GM12878 (cell line): ENCODE measurements around the gene CPNE9. TPM values are rescaled to one million over a fixed set of nuclear protein-coding genes. Genes with fewer than 3 reads are reported as not detected.

ENCODE experiments used
- ATAC-seq: fragments of 200-7000 bp; cut with Tn5 transposase; 3 replicates; pipeline ENCODE4 v1.9.1; 2020; ENCODE audit warnings: mild to moderate bottlenecking, moderate library complexity
- BruUV-seq: library from RNA; stranded (reverse); fragments of 400-500 nt; replicated peaks from 2 replicates; lab custom pipeline; 2021; lab: Mats Ljungman, UMichigan
- CTCF ChIA-PET: fragments of 300-600 bp; sonication (Branson Sonifier 250); formaldehyde crosslinking; extraction: SDS; loops from one replicate; lab custom pipeline; 2021; ENCODE audit warnings: inconsistent platforms; lab: Yijun Ruan, JAX
- POLR2A ChIA-PET: fragments of 350-600 bp; formaldehyde crosslinking; extraction: SDS; loops from one replicate; lab custom pipeline; 2021; ENCODE audit warnings: inconsistent platforms; lab: Charles Lee
- RAD21 ChIA-PET: fragments of 300-600 bp; sonication (Branson Sonifier 250); formaldehyde crosslinking; loops from one replicate; lab custom pipeline; 2023; ENCODE audit warnings: antibody characterized with exemption; ENCODE audit not compliant: unreplicated experiment; lab: Charles Lee
- SMC1A ChIA-PET: fragments of 300-600 bp; sonication (Branson Sonifier 250); formaldehyde crosslinking; loops from one replicate; lab custom pipeline; 2023; ENCODE audit not compliant: unreplicated experiment, uncharacterized antibody; lab: Charles Lee
- DNase-seq: peaks from one replicate; pipeline ENCODE4 v3.0.0-alpha.2; 2011; ENCODE audit warnings: low read depth, low spot score
- FAIRE-seq: peaks from 3 replicates; lab custom pipeline; 2011; peaks lifted over from hg19 to GRCh38; lab: Jason Lieb, UNC
- H2AFZ ChIP-seq: 2 replicates; pipeline ENCODE4 v1.6.0; 2011; ENCODE audit warnings: low read depth, low read length, control low read depth; ENCODE audit not compliant: control insufficient read depth
- H3K27ac ChIP-seq: 2 replicates; pipeline ENCODE4 v1.5.1; 2011; ENCODE audit warnings: control low read depth; ENCODE audit not compliant: control insufficient read depth, insufficient read depth
- H3K27me3 ChIP-seq, 2 experiments: replicated peaks in 1 of 2; 2 replicates each; pipeline versions ENCODE4 v1.6.0 to v1.6.1; 2011; ENCODE audit warnings: low read length in 1 of 2; ENCODE audit not compliant: control insufficient read depth in 2 of 2, insufficient read depth in 2 of 2
- H3K36me3 ChIP-seq, 2 experiments: 2 replicates each; pipeline ENCODE4 v1.5.1; 2011; ENCODE audit warnings: low read length in 1 of 2; ENCODE audit not compliant: control insufficient read depth in 2 of 2, insufficient read depth in 2 of 2
- H3K4me1 ChIP-seq: 2 replicates; pipeline ENCODE4 v1.6.1; 2011; ENCODE audit warnings: mild to moderate bottlenecking, low read length, moderate library complexity, mixed read lengths; ENCODE audit not compliant: control insufficient read depth, insufficient read depth
- H3K4me2 ChIP-seq: 2 replicates; pipeline ENCODE4 v1.6.0; 2011; ENCODE audit warnings: control low read depth; ENCODE audit not compliant: control insufficient read depth, insufficient read depth
- H3K4me3 ChIP-seq: fragments of 200-600 bp; sonication (generic); 2 replicates; pipeline ENCODE4 v1.5.1; 2016
- H3K79me2 ChIP-seq: 2 replicates; pipeline ENCODE4 v1.6.0; 2011; ENCODE audit warnings: low read length; ENCODE audit not compliant: control insufficient read depth, insufficient read depth
- H3K9ac ChIP-seq: 2 replicates; pipeline ENCODE4 v1.8.0; 2011; ENCODE audit warnings: low read length, control low read depth, mixed read lengths; ENCODE audit not compliant: control insufficient read depth, insufficient read depth
- H3K9me3 ChIP-seq: replicated peaks from 3 replicates; pipeline ENCODE4 v1.5.1; 2011; ENCODE audit warnings: mild to moderate bottlenecking, low read length; ENCODE audit not compliant: control insufficient read depth, insufficient read depth
- H4K20me1 ChIP-seq: 2 replicates; pipeline ENCODE4 v1.6.0; 2011; ENCODE audit not compliant: control insufficient read depth, insufficient read depth
- CREM ChIP-seq: IDR thresholded peaks from 2 replicates; pipeline ENCODE4 v1.6.1; 2014; ENCODE audit warnings: antibody characterized with exemption, low read depth
- CTCF ChIP-seq, 3 experiments: IDR thresholded peaks in 2 of 3; conservative IDR thresholded peaks in 1 of 3; 2 replicates each; pipeline ENCODE4 v1.5.1; 2011; ENCODE audit warnings: low read depth in 3 of 3, low read length in 3 of 3, mild to moderate bottlenecking in 3 of 3, control low read depth in 2 of 3, moderate library complexity in 2 of 3, inconsistent platforms in 1 of 3, mixed read lengths in 1 of 3; ENCODE audit not compliant: control insufficient read depth in 2 of 3, insufficient read depth in 1 of 3; ENCODE audit errors: extremely low read depth in 1 of 3
- CUX1 ChIP-seq: IDR thresholded peaks from 2 replicates; pipeline ENCODE4 v1.6.1; 2012; ENCODE audit warnings: improper control_type of control experiment, low read depth, low read length; ENCODE audit not compliant: insufficient replicate concordance
- RAD21 ChIP-seq: IDR thresholded peaks from 2 replicates; pipeline ENCODE4 v1.6.1; 2011; ENCODE audit warnings: mild to moderate bottlenecking, low read depth, low read length, moderate library complexity; ENCODE audit not compliant: insufficient read depth
- SMC3 ChIP-seq: IDR thresholded peaks from 2 replicates; pipeline ENCODE4 v1.6.1; 2011; ENCODE audit warnings: low read length, improper control_type of control experiment, borderline replicate concordance
- ZBTB40 ChIP-seq: fragments of 450-650 bp; IDR thresholded peaks from 2 replicates; pipeline ENCODE4 v1.6.1; 2016; ENCODE audit warnings: mild to moderate bottlenecking, moderate library complexity, borderline replicate concordance
- WGBS: methylation state at CpG from one replicate; pipeline ENCODE4 v1.1.6; 2016; ENCODE audit warnings: low lambda C conversion rate; ENCODE audit not compliant: insufficient replicate concordance, insufficient coverage; ENCODE audit errors: missing lambda C conversion rate; 5-methylcytosine and 5-hydroxymethylcytosine counted together
- in situ Hi-C: fragments of 300-500 bp; cut with MboI; formaldehyde crosslinking; loops from 9 replicates; pipeline ENCODE4 v1.14.3; 2018; ENCODE audit warnings: mixed read lengths
- intact Hi-C: fragments of 100-400 bp; cut with micrococcal nuclease; formaldehyde crosslinking; loops from one replicate; pipeline ENCODE4 v1.14.2; 2022; ENCODE audit not compliant: unreplicated experiment
- polyA plus RNA-seq, 11 experiments: library from polyadenylated mRNA; depleted of rRNA in 4 of 11; unstranded in 6 of 11; stranded (reverse) in 5 of 11; fragments of >200 nt; fragmentation: Nextera tagmentation in 4 of 11; fragmentation: Illumina TruSeq in 1 of 11; extraction: Ambion mirVana in 4 of 11; extraction: Trizol in 1 of 11; gene quantifications; 1 replicate in 1 of 11; 2 replicates in 10 of 11; pipeline versions ENCODE4 v1.2.1 to v1.2.3, GENCODE V29; 2011 to 2016; ENCODE audit warnings: inconsistent platforms in 2 of 11, missing spikeins in 2 of 11, low read depth in 1 of 11
- total RNA-seq, 4 experiments: library from RNA; depleted of rRNA in 3 of 4; stranded (reverse); fragments of >200 nt in 3 of 4; fragmentation: Illumina TruSeq in 1 of 4; extraction: Trizol in 1 of 4; gene quantifications; 2 replicates each; pipeline versions ENCODE4 v1.2.1 to v1.2.3, GENCODE V29; 2013 to 2021

Gene CPNE9
- total and polyA plus RNA-seq, 10 of the 15 experiments (the other 5 are each of a cell fraction or from before 2014, with no cell fraction given) = 0.02 to 0.12 (median 0.05) TPM; not detected in 7

GRCh38 chr3:9727041-9727595, 23.5 kb downstream of the CPNE9 start:
- H3K9ac ChIP-seq = no peak overlapping the region
- peak; percentile 44 to 54 (median 46); a peak in 5 of 6 replicates for TF ChIP-seq CTCF (IDR thresholded peaks at IDR 0.05 in 2 of 3, conservative IDR thresholded peaks at IDR 0.05 in 1 of 3; ENCODE audit: control insufficient read depth in 2 of 3, extremely low read depth in 1 of 3, insufficient read depth in 1 of 3, low read depth in 3 of 3, low read length in 3 of 3)
- TF ChIP-seq CUX1 = no peak
- TF ChIP-seq CREM = 0 out of 2 replicates have a peak, but pooled peaks have one; percentile 23
- no peak for TF ChIP-seq ZBTB40
- TF ChIP-seq RAD21 = peak; percentile 46; the same call in 1 of the 2 replicates
- TF ChIP-seq SMC3 = peak; percentile 37; the same call in 1 of the 2 replicates

More at GRCh38 chr3:9727041-9727595, 23.5 kb downstream of the CPNE9 start:
- intact Hi-C loops = loop anchor here (1.0 kb wide), 1 partner anchor 224 kb away; no protein-coding TSS in a partner anchor
- H3K36me3 ChIP-seq = no peaks in the 10 kb centered on the region
- POLR2A ChIA-PET = interaction anchor here (0.6 to 1.1 kb wide), 2 partner anchors 13 to 973 kb away, joined by 3 read pairs; no protein-coding TSS in a partner anchor
- 2% methylated on average over 11 of the region's 11 CpGs for WGBS
- H3K4me3 ChIP-seq = no peak overlapping the region
- no peaks in the 10 kb centered on the region for H3K9me3 ChIP-seq
- ATAC-seq (peak; percentile 26), DNase-seq (no peak), FAIRE-seq (peak; percentile 13)
- SMC1A ChIA-PET = interaction anchor here (0.5 to 1.3 kb wide), 6 partner anchors 9 to 328 kb away, joined by 3 to 4 read pairs (median 3); no protein-coding TSS in a partner anchor
- H3K4me1 ChIP-seq = no peaks in the 10 kb centered on the region
- RAD21 ChIA-PET = interaction anchor here (0.8 to 1.9 kb wide), 2 partner anchors 12 to 374 kb away, joined by 3 to 6 read pairs; no protein-coding TSS in a partner anchor
- H2AFZ ChIP-seq = no peak overlapping the region; the same call in 1 of the 2 replicates
- H3K27me3 ChIP-seq = no peaks in the 10 kb centered on the region; a peak in 1 of 4 replicates
- BruUV-seq = no TSS peak
- in situ Hi-C loops = loop anchor here (5.0 kb wide), 1 partner anchor 225 kb away; no protein-coding TSS in a partner anchor
- no peak overlapping the region for H3K27ac ChIP-seq
- H4K20me1 ChIP-seq = no peaks in the 10 kb centered on the region
- CTCF ChIA-PET = interaction anchor here (0.6 to 3.5 kb wide), 9 partner anchors 9 to 374 kb away, joined by 3 to 45 read pairs (median 6); no protein-coding TSS in a partner anchor
- peaks cover 5% of the 10 kb centered on the region for H3K79me2 ChIP-seq
- H3K4me2 ChIP-seq = peak overlapping the region; percentile 15; the same call in 1 of the 2 replicates
